ENCODE results near the gene SMCO4.
A peak's percentile ranks its signal among the peaks of the same experiment; 100 is the strongest.

Gene SMCO4

GRCh38 chr11:93480256-93480655 is 62.9 kb downstream of the SMCO4 start:
- DNase-seq (ENCODE audit: low read depth), result no peak
- TF ChIP-seq CTCF (conservative IDR thresholded peaks at IDR 0.05; ENCODE audit: low read length), result no peak
- H3K4me3 ChIP-seq (ENCODE audit: low read length), result no peak overlapping the region

GRCh38 chr11:93478841-93479240 is 64.3 kb downstream of the SMCO4 start:
- no peak for TF ChIP-seq CTCF (conservative IDR thresholded peaks at IDR 0.05; ENCODE audit: low read length)
- H3K4me3 ChIP-seq (ENCODE audit: low read length), result no peak overlapping the region
- DNase-seq (ENCODE audit: low read depth), result no peak

- no peak overlapping the region for H3K4me3 ChIP-seq (ENCODE audit: low read length)
- DNase-seq (ENCODE audit: low read depth), result no peak
- no peak for TF ChIP-seq CTCF (conservative IDR thresholded peaks at IDR 0.05; ENCODE audit: low read length)
Measured at GRCh38 chr11:93477684-93478234, 65.4 kb downstream of the SMCO4 start.

- H3K4me3 ChIP-seq (ENCODE audit: low read length), result no peak overlapping the region
- DNase-seq (ENCODE audit: low read depth), result peak; percentile 41
- no peak for TF ChIP-seq CTCF (conservative IDR thresholded peaks at IDR 0.05; ENCODE audit: low read length)
Measured at GRCh38 chr11:93476796-93477195, 66.4 kb downstream of the SMCO4 start.

GRCh38 chr11:93474123-93474522 is 69.1 kb downstream of the SMCO4 start:
- H3K4me3 ChIP-seq (ENCODE audit: low read length), result no peak overlapping the region
- no peak for TF ChIP-seq CTCF (conservative IDR thresholded peaks at IDR 0.05; ENCODE audit: low read length)
- DNase-seq (ENCODE audit: low read depth), result no peak

GRCh38 chr11:93468290-93468689 is 74.9 kb downstream of the SMCO4 start:
- DNase-seq (ENCODE audit: low read depth), result no peak
- no peak overlapping the region for H3K4me3 ChIP-seq (ENCODE audit: low read length)
- no peak for TF ChIP-seq CTCF (conservative IDR thresholded peaks at IDR 0.05; ENCODE audit: low read length)

GRCh38 chr11:93467054-93467453 is 76.1 kb downstream of the SMCO4 start:
- DNase-seq (ENCODE audit: low read depth), result no peak
- no peak overlapping the region for H3K4me3 ChIP-seq (ENCODE audit: low read length)
- TF ChIP-seq CTCF (conservative IDR thresholded peaks at IDR 0.05; ENCODE audit: low read length), result no peak

Measured in AG10803 (cell line).